DOHH2 (cell line): ENCODE data around the gene PRDM15.
"Not testable (repeated sequence)": the region's sequence is repeated elsewhere in the genome, so short reads cannot be mapped to it uniquely, and the experiment has no call there.

ENCODE experiments used
- H3F3A ChIP-seq: fragments of 200-600 bp; sonication (generic), shearing (Covaris generic); 2 replicates; pipeline ENCODE4 v1.6.0; 2016; ENCODE audit warnings: antibody characterized with exemption, mild to moderate bottlenecking; ENCODE audit not compliant: control insufficient read depth, insufficient read depth
- H3K27ac ChIP-seq: fragments of 200-600 bp; sonication (generic); 2 replicates; pipeline ENCODE4 v1.5.1; 2014; ENCODE audit warnings: low read depth, mild to moderate bottlenecking, low read length, moderate library complexity
- H3K27me3 ChIP-seq: fragments of 200-600 bp; sonication (generic); 2 replicates; pipeline ENCODE4 v1.6.1; 2014; ENCODE audit warnings: mild to moderate bottlenecking, low read length, mixed read lengths; ENCODE audit not compliant: control insufficient read depth
- H3K36me3 ChIP-seq: fragments of 200-600 bp; sonication (generic); 2 replicates; pipeline ENCODE4 v1.6.1; 2014; ENCODE audit warnings: mild to moderate bottlenecking, low read length, moderate library complexity, mixed read lengths; ENCODE audit not compliant: control insufficient read depth
- H3K4me1 ChIP-seq: fragments of 200-600 bp; sonication (generic); 2 replicates; pipeline ENCODE4 v1.6.1; 2014; ENCODE audit warnings: mild to moderate bottlenecking, low read length, mixed read lengths; ENCODE audit not compliant: control insufficient read depth
- H3K4me2 ChIP-seq: fragments of 200-600 bp; sonication (generic); 2 replicates; pipeline ENCODE4 v1.6.0; 2014; ENCODE audit warnings: mild to moderate bottlenecking, low read length, moderate library complexity
- H3K4me3 ChIP-seq: fragments of 200-600 bp; sonication (generic); 2 replicates; pipeline ENCODE4 v1.5.1; 2014; ENCODE audit warnings: mild to moderate bottlenecking, low read length, mixed read lengths
- H3K79me2 ChIP-seq: fragments of 200-600 bp; sonication (generic); 2 replicates; pipeline ENCODE4 v1.6.1; 2014; ENCODE audit warnings: mild to moderate bottlenecking, low read length, mixed read lengths; ENCODE audit not compliant: control insufficient read depth
- H3K9me2 ChIP-seq: fragments of 200-600 bp; sonication (generic); replicated peaks from 2 replicates; pipeline ENCODE4 v1.6.1; 2014; ENCODE audit warnings: mild to moderate bottlenecking, low read length, mixed read lengths; ENCODE audit not compliant: control insufficient read depth
- H3K9me3 ChIP-seq: fragments of 200-600 bp; sonication (generic); 2 replicates; pipeline ENCODE4 v1.6.1; 2014; ENCODE audit warnings: antibody characterized with exemption, low read length, mixed read lengths; ENCODE audit not compliant: control insufficient read depth, insufficient read depth
- H4K20me1 ChIP-seq: fragments of 200-600 bp; sonication (generic); 2 replicates; pipeline ENCODE4 v1.6.0; 2014; ENCODE audit warnings: low read depth, mild to moderate bottlenecking, antibody characterized with exemption, low read length, moderate library complexity; ENCODE audit not compliant: control insufficient read depth, insufficient read depth
- EZH2phosphoT487 ChIP-seq: fragments of 200-600 bp; sonication (generic); IDR thresholded peaks from 2 replicates; pipeline ENCODE4 v1.6.1; 2017; ENCODE audit warnings: borderline replicate concordance, mild to moderate bottlenecking, antibody characterized with exemption, low read length, moderate library complexity, mixed read lengths
- TF ChIP-seq, protein P1 (sequence below): fragments of 200-600 bp; sonication (generic); IDR thresholded peaks from one replicate; pipeline ENCODE4 v1.5.1; 2014; ENCODE audit warnings: antibody characterized with exemption, mild to moderate bottlenecking, low read depth, low read length; ENCODE audit not compliant: poor library complexity, severe bottlenecking

The PRDM15 gene

DNA sequence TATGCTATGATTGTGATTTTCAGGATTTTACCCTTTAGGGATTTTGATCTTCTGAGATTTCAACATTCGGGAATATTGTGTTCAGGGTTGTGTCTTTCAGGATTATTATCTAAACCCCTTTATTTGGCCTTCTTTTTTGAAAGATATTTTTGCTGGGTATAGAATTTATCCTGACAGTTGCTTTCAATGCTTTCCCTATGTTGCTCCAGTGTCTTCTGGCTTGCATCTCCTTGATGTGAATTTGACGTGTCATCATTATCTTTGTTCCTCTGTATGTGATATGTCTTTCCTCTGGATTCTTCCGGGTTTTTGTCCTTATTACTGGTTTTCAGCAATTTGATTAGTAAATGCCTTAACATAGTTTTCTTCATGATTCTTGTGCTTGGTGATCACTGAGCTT, 86.4 kb downstream of the PRDM15 start:
- no peak overlapping the region for H3K4me3 ChIP-seq
- peaks cover 8% of the 10 kb centered on the region; the same call in 1 of the 2 replicates for H3F3A ChIP-seq
- no peaks in the 10 kb centered on the region for H3K9me2 ChIP-seq
- H3K79me2 ChIP-seq: no peaks in the 10 kb centered on the region
- peaks cover 5% of the 10 kb centered on the region for H3K36me3 ChIP-seq
- TF ChIP-seq, protein P1, sequence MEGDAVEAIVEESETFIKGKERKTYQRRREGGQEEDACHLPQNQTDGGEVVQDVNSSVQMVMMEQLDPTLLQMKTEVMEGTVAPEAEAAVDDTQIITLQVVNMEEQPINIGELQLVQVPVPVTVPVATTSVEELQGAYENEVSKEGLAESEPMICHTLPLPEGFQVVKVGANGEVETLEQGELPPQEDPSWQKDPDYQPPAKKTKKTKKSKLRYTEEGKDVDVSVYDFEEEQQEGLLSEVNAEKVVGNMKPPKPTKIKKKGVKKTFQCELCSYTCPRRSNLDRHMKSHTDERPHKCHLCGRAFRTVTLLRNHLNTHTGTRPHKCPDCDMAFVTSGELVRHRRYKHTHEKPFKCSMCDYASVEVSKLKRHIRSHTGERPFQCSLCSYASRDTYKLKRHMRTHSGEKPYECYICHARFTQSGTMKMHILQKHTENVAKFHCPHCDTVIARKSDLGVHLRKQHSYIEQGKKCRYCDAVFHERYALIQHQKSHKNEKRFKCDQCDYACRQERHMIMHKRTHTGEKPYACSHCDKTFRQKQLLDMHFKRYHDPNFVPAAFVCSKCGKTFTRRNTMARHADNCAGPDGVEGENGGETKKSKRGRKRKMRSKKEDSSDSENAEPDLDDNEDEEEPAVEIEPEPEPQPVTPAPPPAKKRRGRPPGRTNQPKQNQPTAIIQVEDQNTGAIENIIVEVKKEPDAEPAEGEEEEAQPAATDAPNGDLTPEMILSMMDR: no peak
- TF ChIP-seq EZH2phosphoT487: no peak
- no peak overlapping the region for H3K27ac ChIP-seq
- H3K4me1 ChIP-seq: peaks cover 5% of the 10 kb centered on the region
- H3K9me3 ChIP-seq: peaks cover 8% of the 10 kb centered on the region; the same call in 1 of the 2 replicates
- H3K27me3 ChIP-seq: peaks cover 12% of the 10 kb centered on the region
- no peaks in the 10 kb centered on the region for H4K20me1 ChIP-seq
- H3K4me2 ChIP-seq: no peak overlapping the region

- Histone ChIP-seq H3F3A (no peaks in the 10 kb centered on the region), H3K27me3 (peaks cover 31% of the 10 kb centered on the region), H3K4me3 (no peak overlapping the region), H3K4me2 (no peak overlapping the region), H4K20me1 (no peaks in the 10 kb centered on the region), H3K36me3 (no peaks in the 10 kb centered on the region), H3K9me2 (no peaks in the 10 kb centered on the region), H3K27ac (no peak overlapping the region), H3K9me3 (no peaks in the 10 kb centered on the region), H3K4me1 (peaks cover 5% of the 10 kb centered on the region; the same call in 1 of the 2 replicates), H3K79me2 (no peaks in the 10 kb centered on the region)
- TF ChIP-seq, protein P1: no peak
- TF ChIP-seq EZH2phosphoT487: no peak
These were observed 92.6 kb downstream of the PRDM15 start for GRCh38 chr21:41786509-41786987.

DNA sequence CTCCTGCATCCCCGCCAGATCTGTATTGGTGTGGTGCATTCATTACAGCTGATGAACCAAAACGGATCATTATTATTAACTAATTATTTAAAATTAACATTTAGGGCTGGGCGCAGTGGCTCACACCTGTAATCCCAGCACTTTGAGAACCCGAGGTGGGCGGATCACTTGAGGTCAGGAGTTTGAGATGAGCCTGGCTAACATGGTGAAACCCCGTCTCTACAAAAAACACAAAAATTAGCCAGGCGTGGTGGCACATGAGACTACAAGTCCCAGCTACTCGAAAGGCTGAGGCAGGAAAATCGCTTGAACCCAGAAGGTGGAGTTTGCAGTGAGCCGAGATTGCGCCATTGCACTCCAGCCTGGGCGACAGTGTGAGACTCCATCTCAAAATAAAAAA, 93.9 kb downstream of the PRDM15 start:
- not testable (repeated sequence) for H4K20me1 ChIP-seq, H3K9me3 ChIP-seq, H3K79me2 ChIP-seq, H3F3A ChIP-seq, H3K36me3 ChIP-seq, H3K9me2 ChIP-seq, H3K4me3 ChIP-seq, H3K4me1 ChIP-seq, H3K27ac ChIP-seq, H3K4me2 ChIP-seq
- peaks cover 31% of the 10 kb centered on the region for H3K27me3 ChIP-seq

DNA sequence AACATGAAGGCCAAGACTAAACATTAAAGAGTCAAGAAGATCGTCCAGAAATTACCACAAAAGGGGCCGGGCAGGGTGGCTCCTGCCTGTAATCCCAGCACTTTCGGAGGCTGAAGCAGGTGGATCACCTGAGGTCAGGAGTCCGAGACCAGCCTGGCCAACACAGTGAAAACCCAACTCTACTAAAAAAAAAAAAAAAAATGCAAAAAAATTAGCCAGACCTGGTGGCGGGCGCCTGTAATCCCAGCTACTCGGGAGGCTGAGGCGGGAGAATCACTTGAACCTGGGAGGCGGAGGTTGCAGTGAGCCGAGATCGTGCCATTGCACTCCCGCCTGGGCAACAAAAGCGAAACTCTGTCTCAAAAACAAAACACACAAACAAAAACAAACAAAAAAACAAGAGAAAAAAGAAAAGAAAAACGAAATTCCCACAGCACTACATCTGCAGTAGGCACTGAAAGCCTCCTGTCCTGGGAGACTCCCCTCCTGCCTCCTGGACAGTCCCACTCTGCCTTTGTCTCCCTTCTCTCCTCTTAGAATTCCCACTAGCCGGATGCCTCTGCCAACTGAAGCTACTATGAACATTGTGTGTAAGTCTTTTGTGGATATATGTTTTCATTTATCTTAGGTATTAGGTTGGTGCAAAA, 94.6 kb downstream of the PRDM15 start:
- no peak overlapping the region for H3K4me2 ChIP-seq
- TF ChIP-seq, protein P1: no peak
- no peak for TF ChIP-seq EZH2phosphoT487
- no peak overlapping the region for H3K4me3 ChIP-seq
- no peaks in the 10 kb centered on the region for H3F3A ChIP-seq
- H3K27ac ChIP-seq: no peak overlapping the region
- H3K27me3 ChIP-seq: peaks cover 34% of the 10 kb centered on the region
- peaks cover 5% of the 10 kb centered on the region; the same call in 1 of the 2 replicates for H3K4me1 ChIP-seq
- no peaks in the 10 kb centered on the region for H3K79me2 ChIP-seq
- no peaks in the 10 kb centered on the region for H3K36me3 ChIP-seq
- H3K9me2 ChIP-seq: no peaks in the 10 kb centered on the region
- no peaks in the 10 kb centered on the region for H3K9me3 ChIP-seq
- no peaks in the 10 kb centered on the region for H4K20me1 ChIP-seq
